HCT116 (cell line): Measurements from ENCODE around the gene PTCD3. TPM values are rescaled to one million over a fixed set of nuclear protein-coding genes. Genes with fewer than 3 reads are reported as not detected.

ENCODE experiments used
- ATAC-seq: fragments of 200-7000 bp; cut with Tn5 transposase; 2 replicates; pipeline ENCODE4 v1.9.1; 2020; ENCODE audit warnings: mild to moderate bottlenecking, moderate library complexity
- BruUV-seq: library from RNA; stranded (reverse); fragments of 400-500 nt; replicated peaks from 2 replicates; lab custom pipeline; 2021; lab: Mats Ljungman, UMichigan
- CTCF ChIA-PET: fragments of 300-600 bp; sonication (Branson Sonifier 250); formaldehyde crosslinking; loops from one replicate; lab custom pipeline; 2021; ENCODE audit warnings: antibody characterized with exemption; lab: Charles Lee
- POLR2A ChIA-PET: fragments of 300-600, 350-600 bp; sonication (Branson Sonifier 250); formaldehyde crosslinking; loops from one replicate; lab custom pipeline; 2021; ENCODE audit warnings: antibody characterized with exemption; lab: Charles Lee
- RAD21 ChIA-PET, 2 experiments: fragments of 300-600 bp; sonication (Branson Sonifier 250); formaldehyde crosslinking; loops; one replicate each; lab custom pipeline; 2023; ENCODE audit warnings: low total read pairs in 2 of 2; ENCODE audit not compliant: uncharacterized antibody in 2 of 2, unreplicated experiment in 2 of 2, low non-redundant PET in 1 of 2; lab: Charles Lee
- DNase-seq: peaks from one replicate; pipeline ENCODE4 v3.0.0-alpha.2; 2010; ENCODE audit warnings: low read depth, low spot score
- H2AFZ ChIP-seq: fragments of 200-600 bp; shearing (Covaris generic), sonication (generic); 2 replicates; pipeline ENCODE4 v1.6.1; 2017; ENCODE audit warnings: low read depth, mixed run types, mixed read lengths, antibody characterized with exemption, low read length; ENCODE audit not compliant: poor library complexity, severe bottlenecking
- H3K27ac ChIP-seq: 2 replicates; pipeline ENCODE4 v1.5.1; 2012; ENCODE audit warnings: low read depth, low read length
- H3K27me3 ChIP-seq: fragments of 200-600 bp; sonication (generic); 2 replicates; pipeline ENCODE4 v1.6.1; 2016; ENCODE audit warnings: mixed run types, low read length, mixed read lengths; ENCODE audit not compliant: insufficient read depth
- H3K36me3 ChIP-seq, 2 experiments: fragments of 200-500 bp in 1 of 2; fragments of 200-600 bp in 1 of 2; sonication (Bioruptor generic) in 1 of 2; sonication (generic) in 1 of 2; 2 replicates each; pipeline versions ENCODE4 v1.5.1 to v1.6.1; 2014 to 2016; ENCODE audit warnings: low read length in 2 of 2, inconsistent platforms in 1 of 2, mixed read lengths in 1 of 2, mixed run types in 1 of 2; ENCODE audit not compliant: insufficient read depth in 2 of 2, control insufficient read depth in 1 of 2
- H3K4me1 ChIP-seq, 2 experiments: fragments of 200-600 bp in 1 of 2; sonication (generic) in 1 of 2; 2 replicates each; pipeline versions ENCODE4 v1.5.1 to v1.6.1; 2012 to 2017; ENCODE audit warnings: low read length in 2 of 2, inconsistent platforms in 1 of 2, mild to moderate bottlenecking in 1 of 2, mixed read lengths in 1 of 2, mixed run types in 1 of 2, moderate library complexity in 1 of 2; ENCODE audit not compliant: insufficient read depth in 2 of 2, control insufficient read depth in 1 of 2
- H3K4me2 ChIP-seq: fragments of 200-600 bp; sonication (generic); 2 replicates; pipeline ENCODE4 v1.6.1; 2017; ENCODE audit warnings: mixed run types, low read length, mixed read lengths
- H3K4me3 ChIP-seq, 2 experiments: fragments of 200-600 bp in 1 of 2; sonication (generic) in 1 of 2; replicated peaks in 1 of 2; 2 replicates each; pipeline ENCODE4 v1.5.1; 2011 to 2016; ENCODE audit warnings: low read length in 2 of 2, control low read depth in 1 of 2, low read depth in 1 of 2, mild to moderate bottlenecking in 1 of 2, mixed read lengths in 1 of 2, mixed run types in 1 of 2
- H3K79me2 ChIP-seq: fragments of 200-600 bp; sonication (generic); 2 replicates; pipeline ENCODE4 v1.6.1; 2017; ENCODE audit warnings: mild to moderate bottlenecking, mixed run types, low read length, moderate library complexity, mixed read lengths; ENCODE audit not compliant: insufficient read depth
- H3K9ac ChIP-seq: fragments of 200-600 bp; sonication (generic); 2 replicates; pipeline ENCODE4 v1.6.1; 2016; ENCODE audit warnings: low read length, mixed read lengths
- H3K9me2 ChIP-seq: fragments of 200-600 bp; sonication (generic), shearing (Covaris generic); 2 replicates; pipeline ENCODE4 v1.6.1; 2017; ENCODE audit warnings: mixed run types, mild to moderate bottlenecking, moderate library complexity; ENCODE audit not compliant: insufficient read depth
- H3K9me3 ChIP-seq, 2 experiments: fragments of 200-500 bp in 1 of 2; fragments of 200-600 bp in 1 of 2; sonication (Bioruptor generic) in 1 of 2; sonication (generic) in 1 of 2; 2 replicates each; pipeline ENCODE4 v1.6.1; 2014 to 2017; ENCODE audit warnings: low read length in 2 of 2, mixed read lengths in 2 of 2, inconsistent platforms in 1 of 2, low read depth in 1 of 2, mild to moderate bottlenecking in 1 of 2, mixed run types in 1 of 2, moderate library complexity in 1 of 2; ENCODE audit not compliant: control insufficient read depth in 1 of 2, insufficient read depth in 1 of 2
- H4K20me1 ChIP-seq: fragments of 200-600 bp; sonication (generic), shearing (Covaris generic); 2 replicates; pipeline ENCODE4 v1.6.1; 2017; ENCODE audit warnings: mixed run types, mild to moderate bottlenecking, moderate library complexity; ENCODE audit not compliant: insufficient read depth
- ATF3 ChIP-seq: IDR thresholded peaks from 2 replicates; pipeline ENCODE4 v1.6.1; 2012
- CBX3 ChIP-seq: IDR thresholded peaks from 2 replicates; pipeline ENCODE4 v1.6.1; 2012; ENCODE audit warnings: low read depth
- CEBPB ChIP-seq: IDR thresholded peaks from 2 replicates; pipeline ENCODE4 v1.6.1; 2012; ENCODE audit warnings: low read depth
- ELF1 ChIP-seq: IDR thresholded peaks from 2 replicates; pipeline ENCODE4 v1.6.1; 2012; ENCODE audit warnings: low read depth, borderline replicate concordance
- EZH2 ChIP-seq: fragments of 200-600 bp; sonication (generic); IDR thresholded peaks from 2 replicates; pipeline ENCODE4 v1.6.1; 2017; ENCODE audit warnings: antibody characterized with exemption, mixed run types
- FOSL1 ChIP-seq: IDR thresholded peaks from 2 replicates; pipeline ENCODE4 v1.6.1; 2012; ENCODE audit warnings: low read depth
- JUND ChIP-seq: IDR thresholded peaks from 2 replicates; pipeline ENCODE4 v1.6.1; 2012
- POLR2A ChIP-seq: IDR thresholded peaks from 2 replicates; pipeline ENCODE4 v1.7.0; 2011; ENCODE audit warnings: borderline replicate concordance; ENCODE audit not compliant: insufficient read depth, insufficient read length; ENCODE audit errors: extremely low read depth
- POLR2AphosphoS5 ChIP-seq: IDR thresholded peaks from 2 replicates; pipeline ENCODE4 v1.6.1; 2011; ENCODE audit warnings: mild to moderate bottlenecking, low read depth, low read length, moderate library complexity
- REST ChIP-seq: IDR thresholded peaks from 2 replicates; pipeline ENCODE4 v1.6.1; 2012; ENCODE audit warnings: low read depth
- SP1 ChIP-seq: IDR thresholded peaks from 2 replicates; pipeline ENCODE4 v1.6.1; 2012; ENCODE audit warnings: low read depth
- SRF ChIP-seq: IDR thresholded peaks from 2 replicates; pipeline ENCODE4 v1.6.1; 2012; ENCODE audit warnings: low read depth
- ZBTB33 ChIP-seq: IDR thresholded peaks from 2 replicates; pipeline ENCODE4 v1.6.1; 2011; ENCODE audit warnings: mild to moderate bottlenecking, low read length, moderate library complexity; ENCODE audit not compliant: insufficient replicate concordance; ENCODE audit errors: extremely low read depth
- ZFX ChIP-seq: fragments of 450-650 bp; IDR thresholded peaks from 2 replicates; pipeline ENCODE4 v1.6.1; 2017
- ZNF274 ChIP-seq: fragments of 200-500 bp; sonication (Bioruptor generic); IDR thresholded peaks from 2 replicates; pipeline ENCODE4 v1.6.1; 2014; ENCODE audit warnings: mild to moderate bottlenecking, low read depth, low read length, inconsistent platforms
- intact Hi-C: fragments of 100-400 bp; cut with micrococcal nuclease; formaldehyde crosslinking; loops from 2 replicates; pipeline ENCODE4 v1.10.0; 2022
- total RNA-seq: library from RNA; stranded (reverse); gene quantifications from one replicate; pipeline ENCODE4 v1.2.1, GENCODE V29; 2021; ENCODE audit not compliant: unreplicated experiment

Gene PTCD3
- total RNA-seq, 1 experiment from 2014 or later = 154 TPM

- Histone ChIP-seq H3K79me2 (peaks cover 37% of the 10 kb centered on the region), H4K20me1 (peaks cover 8% of the 10 kb centered on the region; the same call in 1 of the 2 replicates), H3K27ac (no peak overlapping the region), H3K9me2 (no peaks in the 10 kb centered on the region), H2AFZ (no peak overlapping the region), H3K9me3 (no peaks in the 10 kb centered on the region), H3K9ac (no peak overlapping the region), H3K4me1 (peaks cover 0 to 3% of the 10 kb centered on the region in 2 experiments; a peak in 1 of 4 replicates), H3K4me2 (no peak overlapping the region), H3K4me3 (no peak overlapping the region), H3K27me3 (no peaks in the 10 kb centered on the region), H3K36me3 (peaks cover 33 to 38% of the 10 kb centered on the region in 2 experiments; a peak in 3 of 4 replicates)
- no peak for ATAC-seq
- POLR2A ChIA-PET = no interaction called here
- intact Hi-C loops = no loop called here
- no peak for DNase-seq
- CTCF ChIA-PET = no interaction called here
- no TSS peak for BruUV-seq
- TF ChIP-seq EZH2 (no peak), SRF (no peak), POLR2AphosphoS5 (no peak), FOSL1 (no peak), POLR2A (no peak), ATF3 (no peak), CEBPB (no peak), ZBTB33 (no peak)
- RAD21 ChIA-PET = no interaction called here
Observed at GRCh38 chr2:86170449-86170848, 64.4 kb downstream of the PTCD3 start.

- ChIA-PET CTCF (no interaction called here), POLR2A (no interaction called here), RAD21 (no interaction called here)
- Histone ChIP-seq H3K4me3 (no peak overlapping the region), H3K36me3 (peaks cover 34% of the 10 kb centered on the region in 2 experiments; a peak in 3 of 4 replicates), H2AFZ (no peak overlapping the region), H3K27ac (no peak overlapping the region), H4K20me1 (peaks cover 8% of the 10 kb centered on the region; the same call in 1 of the 2 replicates), H3K9me2 (no peaks in the 10 kb centered on the region), H3K9me3 (no peaks in the 10 kb centered on the region), H3K4me1 (peaks cover 0 to 3% of the 10 kb centered on the region in 2 experiments; a peak in 1 of 4 replicates), H3K27me3 (no peaks in the 10 kb centered on the region), H3K4me2 (no peak overlapping the region), H3K9ac (no peak overlapping the region), H3K79me2 (peaks cover 46% of the 10 kb centered on the region)
- BruUV-seq = no TSS peak
- intact Hi-C loops = no loop called here
- no peak for DNase-seq
- ATAC-seq = no peak
- no peak for TF ChIP-seq JUND
- no peak for TF ChIP-seq ZNF274
- TF ChIP-seq CBX3 = no peak
- TF ChIP-seq SRF = no peak
- TF ChIP-seq FOSL1 = no peak
- TF ChIP-seq EZH2 = no peak
- no peak for TF ChIP-seq ZFX
- no peak for TF ChIP-seq SP1
- TF ChIP-seq ELF1 = no peak
- no peak for TF ChIP-seq REST
Observed at GRCh38 chr2:86171295-86171694, 65.3 kb downstream of the PTCD3 start.
